Endothelial cell of umbilical vein (primary cell): Measurements from ENCODE around the gene PTPRO. TPM values are rescaled to one million over a fixed set of nuclear protein-coding genes. Genes with fewer than 3 reads are reported as not detected.

ENCODE experiments used
- BruUV-seq: library from RNA; stranded (reverse); fragments of 400-500 nt; replicated peaks from 2 replicates; lab custom pipeline; 2021; lab: Mats Ljungman, UMichigan
- CTCF ChIA-PET: fragments of 300-600, 350-600 bp; sonication (Branson Sonifier 250); formaldehyde crosslinking; loops from one replicate; lab custom pipeline; 2021; ENCODE audit warnings: antibody characterized with exemption, inconsistent platforms; lab: Charles Lee
- POLR2A ChIA-PET: fragments of 300-600, 350-600 bp; sonication (Branson Sonifier 250); formaldehyde crosslinking; loops from one replicate; lab custom pipeline; 2021; ENCODE audit warnings: antibody characterized with exemption, inconsistent platforms; lab: Charles Lee
- DNase-seq: peaks from one replicate; pipeline ENCODE4 v3.0.0-alpha.2; 2011; ENCODE audit warnings: low read depth, low spot score
- FAIRE-seq: peaks from 2 replicates; lab custom pipeline; 2011; peaks lifted over from hg19 to GRCh38; lab: Jason Lieb, UNC
- H2AFZ ChIP-seq: 2 replicates; pipeline ENCODE4 v1.6.0; 2012; ENCODE audit warnings: low read depth, low read length, control low read depth, inconsistent platforms
- H3K27ac ChIP-seq: 2 replicates; pipeline ENCODE4 v1.5.1; 2011; ENCODE audit warnings: low read depth, mild to moderate bottlenecking, control low read depth, low read length, moderate library complexity; ENCODE audit not compliant: insufficient read depth
- H3K27me3 ChIP-seq, 2 experiments: 2 replicates each; pipeline versions ENCODE4 v1.6.0 to v1.6.1; 2011; ENCODE audit warnings: low read length in 2 of 2, mixed read lengths in 1 of 2; ENCODE audit not compliant: control insufficient read depth in 2 of 2, insufficient read depth in 2 of 2
- H3K36me3 ChIP-seq, 2 experiments: 2 replicates in 1 of 2; 3 replicates in 1 of 2; pipeline ENCODE4 v1.5.1; 2011; ENCODE audit warnings: low read length in 2 of 2, mild to moderate bottlenecking in 1 of 2, moderate library complexity in 1 of 2; ENCODE audit not compliant: control insufficient read depth in 2 of 2, insufficient read depth in 2 of 2; ENCODE audit errors: extremely low read depth in 1 of 2
- H3K4me1 ChIP-seq: 3 replicates; pipeline ENCODE4 v1.5.1; 2011; ENCODE audit warnings: mild to moderate bottlenecking, low read length; ENCODE audit not compliant: control insufficient read depth, insufficient read depth; ENCODE audit errors: extremely low read depth
- H3K4me2 ChIP-seq: 2 replicates; pipeline ENCODE4 v1.6.1; 2011; ENCODE audit warnings: low read length, control low read depth, mixed read lengths; ENCODE audit not compliant: insufficient read depth
- H3K4me3 ChIP-seq, 3 experiments: fragments of 200-600 bp in 1 of 3; sonication (generic), shearing (Covaris generic) in 1 of 3; replicated peaks in 1 of 3; 2 replicates each; pipeline ENCODE4 v1.5.1; 2011 to 2016; ENCODE audit warnings: control low read depth in 3 of 3, low read length in 3 of 3, mild to moderate bottlenecking in 2 of 3, inconsistent platforms in 1 of 3, low read depth in 1 of 3, moderate library complexity in 1 of 3; ENCODE audit not compliant: insufficient read depth in 1 of 3
- H3K79me2 ChIP-seq: 2 replicates; pipeline ENCODE4 v1.6.0; 2012; ENCODE audit warnings: low read length, inconsistent platforms; ENCODE audit not compliant: control insufficient read depth, insufficient read depth
- H3K9ac ChIP-seq: replicated peaks from 2 replicates; pipeline ENCODE3; 2011; ENCODE audit warnings: low read length, control low read depth; ENCODE audit not compliant: insufficient read depth; ENCODE audit errors: extremely low read depth
- H3K9me1 ChIP-seq: replicated peaks from 3 replicates; pipeline ENCODE4 v1.6.0; 2011; ENCODE audit warnings: mild to moderate bottlenecking, low read length; ENCODE audit not compliant: control insufficient read depth, insufficient read depth; ENCODE audit errors: extremely low read depth
- H3K9me3 ChIP-seq: replicated peaks from 2 replicates; pipeline ENCODE4 v1.5.1; 2012; ENCODE audit warnings: low read length, inconsistent platforms; ENCODE audit not compliant: control insufficient read depth, insufficient read depth
- H4K20me1 ChIP-seq: replicated peaks from 2 replicates; pipeline ENCODE3; 2011; ENCODE audit warnings: mild to moderate bottlenecking, low read length; ENCODE audit not compliant: control insufficient read depth, insufficient read depth; ENCODE audit errors: extremely low read depth
- EZH2 ChIP-seq: IDR thresholded peaks from 2 replicates; pipeline ENCODE4 v1.6.1; 2012; ENCODE audit warnings: borderline replicate concordance, low read depth, mild to moderate bottlenecking, moderate library complexity, low read length, inconsistent platforms; ENCODE audit not compliant: severe bottlenecking
- FOS ChIP-seq: IDR thresholded peaks from 2 replicates; pipeline ENCODE4 v1.6.1; 2011; ENCODE audit warnings: mild to moderate bottlenecking, low read length, moderate library complexity, borderline replicate concordance; ENCODE audit not compliant: insufficient read depth
- GATA2 ChIP-seq: IDR thresholded peaks from 2 replicates; pipeline ENCODE4 v1.7.0; 2011; ENCODE audit warnings: low read depth, mild to moderate bottlenecking, moderate library complexity, mixed read lengths, low read length; ENCODE audit not compliant: insufficient read length, insufficient read depth
- JUN ChIP-seq: IDR thresholded peaks from 2 replicates; pipeline ENCODE4 v1.6.1; 2011; ENCODE audit warnings: borderline replicate concordance, low read depth; ENCODE audit not compliant: insufficient read length, insufficient read depth
- MYC ChIP-seq: IDR thresholded peaks from one replicate; pipeline ENCODE4 v1.6.1; 2011; ENCODE audit warnings: mild to moderate bottlenecking, low read depth, low read length
- POLR2A ChIP-seq: IDR thresholded peaks from 2 replicates; pipeline ENCODE4 v1.6.1; 2012; ENCODE audit warnings: low read depth, mild to moderate bottlenecking, control low read depth, low read length
- POLR2AphosphoS5 ChIP-seq: IDR thresholded peaks from 2 replicates; pipeline ENCODE4 v1.6.1; 2012; ENCODE audit warnings: low read depth, mild to moderate bottlenecking, control low read depth, low read length, moderate library complexity; ENCODE audit not compliant: insufficient read depth
- dilution Hi-C: fragments of 300-500 bp; cut with MboI; formaldehyde crosslinking; loops from one replicate; pipeline ENCODE4 v1.15.0; 2019; ENCODE audit warnings: low sequenced_read_pairs; ENCODE audit not compliant: extremely low pct_ligation_motif_present
- intact Hi-C: fragments of 100-400 bp; cut with micrococcal nuclease; formaldehyde crosslinking; loops from one replicate; pipeline ENCODE4 v1.10.0; 2022
- polyA plus RNA-seq, 4 experiments: library from polyadenylated mRNA; depleted of rRNA in 3 of 4; stranded (reverse) in 3 of 4; unstranded in 1 of 4; fragments of >200 nt; gene quantifications; 2 replicates each; pipeline versions ENCODE4 v1.2.1 to v1.2.3, GENCODE V29; 2011 to 2012; ENCODE audit warnings: missing spikeins in 1 of 4
- total RNA-seq: library from RNA; stranded (reverse); gene quantifications from 2 replicates; pipeline ENCODE4 v1.2.3, GENCODE V29; 2021
- TF ChIP-seq, protein P1 (sequence below): IDR thresholded peaks from 2 replicates; pipeline ENCODE4 v1.6.1; 2011; ENCODE audit not compliant: insufficient read depth, insufficient read length
- TF ChIP-seq, protein P2 (sequence below), 2 donors: IDR thresholded peaks; 1 replicate in 1 of 2; 2 replicates in 1 of 2; pipeline ENCODE4 v1.5.1; 2011; ENCODE audit warnings: low read length in 2 of 2, mild to moderate bottlenecking in 2 of 2, moderate library complexity in 2 of 2, control low read depth in 1 of 2, inconsistent platforms in 1 of 2, low read depth in 1 of 2; ENCODE audit not compliant: insufficient read depth in 1 of 2; ENCODE audit errors: extremely low read depth in 1 of 2

The PTPRO gene
- total and polyA plus RNA-seq, 2 donors (not counting 3 experiments of a cell fraction or from before 2014, with no cell fraction given), result not detected

DNA sequence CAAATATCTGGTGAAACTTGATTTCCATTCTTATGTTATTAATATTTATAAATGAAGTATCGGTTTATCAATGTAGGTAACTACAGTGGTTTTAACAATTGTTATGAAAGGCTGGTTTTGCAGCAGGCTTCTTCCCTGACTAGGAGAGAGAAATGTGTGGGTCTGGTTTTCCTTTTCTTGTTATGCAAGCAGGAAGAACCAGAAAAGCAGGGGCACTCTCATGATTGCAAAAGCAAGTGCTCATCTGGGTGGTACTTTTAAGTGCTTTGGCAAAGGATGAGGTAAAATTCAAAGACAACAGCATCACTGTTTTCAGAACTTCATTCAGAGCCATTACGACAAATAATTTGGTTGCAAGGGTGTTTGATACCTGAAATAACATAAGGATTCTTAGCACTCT, 105.6 kb downstream of the PTPRO start:
- CTCF ChIA-PET, result no interaction called here

More for the DNA sequence above, 105.6 kb downstream of the PTPRO start:
- H3K9me1 ChIP-seq, result no peaks in the 10 kb centered on the region
- FAIRE-seq (no peak), DNase-seq (no peak)
- no peak for TF ChIP-seq POLR2AphosphoS5
- no peak for TF ChIP-seq FOS
- no peak for TF ChIP-seq POLR2A
- TF ChIP-seq, protein P1, sequence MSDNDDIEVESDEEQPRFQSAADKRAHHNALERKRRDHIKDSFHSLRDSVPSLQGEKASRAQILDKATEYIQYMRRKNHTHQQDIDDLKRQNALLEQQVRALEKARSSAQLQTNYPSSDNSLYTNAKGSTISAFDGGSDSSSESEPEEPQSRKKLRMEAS, result no peak
- TF ChIP-seq, protein P2, sequence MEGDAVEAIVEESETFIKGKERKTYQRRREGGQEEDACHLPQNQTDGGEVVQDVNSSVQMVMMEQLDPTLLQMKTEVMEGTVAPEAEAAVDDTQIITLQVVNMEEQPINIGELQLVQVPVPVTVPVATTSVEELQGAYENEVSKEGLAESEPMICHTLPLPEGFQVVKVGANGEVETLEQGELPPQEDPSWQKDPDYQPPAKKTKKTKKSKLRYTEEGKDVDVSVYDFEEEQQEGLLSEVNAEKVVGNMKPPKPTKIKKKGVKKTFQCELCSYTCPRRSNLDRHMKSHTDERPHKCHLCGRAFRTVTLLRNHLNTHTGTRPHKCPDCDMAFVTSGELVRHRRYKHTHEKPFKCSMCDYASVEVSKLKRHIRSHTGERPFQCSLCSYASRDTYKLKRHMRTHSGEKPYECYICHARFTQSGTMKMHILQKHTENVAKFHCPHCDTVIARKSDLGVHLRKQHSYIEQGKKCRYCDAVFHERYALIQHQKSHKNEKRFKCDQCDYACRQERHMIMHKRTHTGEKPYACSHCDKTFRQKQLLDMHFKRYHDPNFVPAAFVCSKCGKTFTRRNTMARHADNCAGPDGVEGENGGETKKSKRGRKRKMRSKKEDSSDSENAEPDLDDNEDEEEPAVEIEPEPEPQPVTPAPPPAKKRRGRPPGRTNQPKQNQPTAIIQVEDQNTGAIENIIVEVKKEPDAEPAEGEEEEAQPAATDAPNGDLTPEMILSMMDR (IDR thresholded peaks at IDR 0.05; ENCODE audit: extremely low read depth in 1 of 2, insufficient read depth in 1 of 2, low read depth in 1 of 2, low read length in 2 of 2), result no peak
- TF ChIP-seq EZH2, result no peak
- TF ChIP-seq JUN, result no peak
- TF ChIP-seq MYC, result no peak
- no peak for TF ChIP-seq GATA2
- H3K9me3 ChIP-seq, result no peaks in the 10 kb centered on the region
- H3K27me3 ChIP-seq, result peaks cover 2 to 4% of the 10 kb centered on the region in 2 experiments
- no TSS peak for BruUV-seq
- H4K20me1 ChIP-seq, result no peaks in the 10 kb centered on the region
- no peak overlapping the region for H2AFZ ChIP-seq
- dilution Hi-C loops (no loop called here), intact Hi-C loops (no loop called here)
- no peaks in the 10 kb centered on the region for H3K4me1 ChIP-seq
- no peaks in the 10 kb centered on the region for H3K36me3 ChIP-seq
- no peak overlapping the region for H3K4me2 ChIP-seq
- H3K4me3 ChIP-seq, result no peak overlapping the region
- no peaks in the 10 kb centered on the region for H3K79me2 ChIP-seq
- H3K27ac ChIP-seq, result no peak overlapping the region
- POLR2A ChIA-PET, result no interaction called here
- H3K9ac ChIP-seq, result no peak overlapping the region
